Testis (tissue), 2 donors: ENCODE data around the gene ICOS.

Experiments
- CTCF ChIP-seq, 3 experiments: fragments of 450-650 bp in 2 of 3; fragments of 200-600 bp in 1 of 3; sonication (generic) in 1 of 3; IDR thresholded peaks; one replicate each; pipeline ENCODE4 v1.5.1; 2016 to 2019; ENCODE audit warnings: antibody characterized with exemption in 3 of 3, mild to moderate bottlenecking in 2 of 3, moderate library complexity in 1 of 3
- POLR2A ChIP-seq: fragments of 450-650 bp; IDR thresholded peaks from one replicate; pipeline ENCODE4 v1.6.1; 2017; ENCODE audit warnings: antibody characterized with exemption, mild to moderate bottlenecking, moderate library complexity

- TF ChIP-seq CTCF (IDR thresholded peaks at IDR 0.05) = no peak
- TF ChIP-seq POLR2A = no peak
Observed at GRCh38 chr2:203889542-203889941, 47.0 kb upstream of the ICOS start.
